NK-92 (cell line): ENCODE data around the gene LRCH1.
"Not testable (repeated sequence)": the region's sequence is repeated elsewhere in the genome, so short reads cannot be mapped to it uniquely, and the experiment has no call there.

Source experiments
- DNase-seq: peaks from one replicate; lab custom pipeline; 2025; ENCODE audit not compliant: unreplicated experiment; lab: John Stamatoyannopoulos, UW

The LRCH1 gene

DNA sequence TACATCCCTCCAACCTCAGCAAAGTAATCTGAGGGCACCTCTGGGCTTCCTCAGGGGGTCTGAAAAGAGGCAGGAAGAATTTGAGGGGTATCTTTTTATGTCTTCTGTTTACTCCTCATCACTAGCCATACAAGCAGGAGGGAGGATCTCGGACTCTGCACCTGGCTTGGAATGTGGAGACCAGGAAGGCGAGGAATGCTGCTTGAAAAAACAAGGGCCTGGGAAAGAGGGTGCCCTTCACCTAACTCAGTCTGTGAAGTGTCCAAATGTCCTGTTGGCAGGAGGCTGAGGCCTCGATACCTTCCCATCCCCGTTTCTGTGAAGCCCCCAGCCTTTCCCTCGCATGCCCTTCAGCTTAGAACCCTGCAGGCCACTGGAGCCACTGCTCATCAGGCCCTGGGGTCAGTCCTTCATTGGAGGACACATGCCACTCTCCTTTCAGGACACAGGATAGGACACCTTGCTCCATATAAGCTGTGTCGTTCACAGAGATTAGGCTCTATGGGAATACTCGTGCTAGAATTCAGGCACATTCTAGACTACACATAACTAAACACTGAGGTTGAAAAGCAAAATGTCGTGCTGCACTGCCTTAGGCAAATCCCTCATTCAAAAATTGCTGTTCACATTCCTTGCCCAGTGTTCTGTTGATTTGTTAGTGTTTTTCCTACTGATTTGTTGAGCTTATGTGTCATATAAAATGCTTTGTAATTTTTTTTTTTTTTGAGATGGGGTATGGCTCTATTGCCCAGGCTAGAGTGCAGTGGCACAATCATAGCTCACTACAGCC is 194.3 kb downstream of the LRCH1 start:
- no peak for DNase-seq

DNA sequence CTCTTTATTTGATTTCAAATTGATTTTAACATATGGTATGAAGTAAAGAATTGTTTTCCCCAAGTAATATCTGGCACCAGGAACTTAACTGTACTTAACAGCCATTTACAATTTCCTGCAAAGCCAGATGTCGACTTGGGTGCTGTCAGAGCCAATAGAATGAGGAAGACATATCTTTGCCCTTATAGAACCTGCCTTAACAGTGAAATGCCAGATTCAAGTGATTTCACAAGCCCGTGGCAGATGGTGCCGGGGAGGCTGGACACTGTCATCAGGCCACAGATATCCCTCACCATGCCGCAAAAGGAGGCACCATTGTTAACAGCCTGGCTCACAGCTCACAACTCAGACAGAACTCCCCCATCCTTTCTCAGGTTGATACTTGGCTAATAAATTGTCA is 195.3 kb downstream of the LRCH1 start:
- DNase-seq = no peak

DNA sequence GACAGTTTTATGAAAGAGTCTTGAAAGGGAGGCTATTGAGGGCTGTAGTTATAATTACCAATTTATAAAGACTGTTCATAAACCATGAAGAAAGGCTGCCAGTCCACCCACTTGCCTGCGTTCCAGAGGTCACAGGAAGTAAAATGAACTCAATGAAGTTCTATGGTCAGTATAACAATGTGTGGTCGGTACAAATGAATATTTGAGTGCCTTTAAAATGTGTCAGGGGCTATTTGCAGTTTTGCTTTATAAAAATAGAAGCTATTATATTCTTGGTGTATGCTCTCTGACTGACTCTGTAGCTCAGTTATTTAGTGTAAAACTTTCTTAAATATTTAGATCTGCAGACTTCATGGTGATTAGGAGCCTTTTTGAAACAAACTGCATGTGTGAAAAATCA is 197.0 kb downstream of the LRCH1 start:
- no peak for DNase-seq

DNA sequence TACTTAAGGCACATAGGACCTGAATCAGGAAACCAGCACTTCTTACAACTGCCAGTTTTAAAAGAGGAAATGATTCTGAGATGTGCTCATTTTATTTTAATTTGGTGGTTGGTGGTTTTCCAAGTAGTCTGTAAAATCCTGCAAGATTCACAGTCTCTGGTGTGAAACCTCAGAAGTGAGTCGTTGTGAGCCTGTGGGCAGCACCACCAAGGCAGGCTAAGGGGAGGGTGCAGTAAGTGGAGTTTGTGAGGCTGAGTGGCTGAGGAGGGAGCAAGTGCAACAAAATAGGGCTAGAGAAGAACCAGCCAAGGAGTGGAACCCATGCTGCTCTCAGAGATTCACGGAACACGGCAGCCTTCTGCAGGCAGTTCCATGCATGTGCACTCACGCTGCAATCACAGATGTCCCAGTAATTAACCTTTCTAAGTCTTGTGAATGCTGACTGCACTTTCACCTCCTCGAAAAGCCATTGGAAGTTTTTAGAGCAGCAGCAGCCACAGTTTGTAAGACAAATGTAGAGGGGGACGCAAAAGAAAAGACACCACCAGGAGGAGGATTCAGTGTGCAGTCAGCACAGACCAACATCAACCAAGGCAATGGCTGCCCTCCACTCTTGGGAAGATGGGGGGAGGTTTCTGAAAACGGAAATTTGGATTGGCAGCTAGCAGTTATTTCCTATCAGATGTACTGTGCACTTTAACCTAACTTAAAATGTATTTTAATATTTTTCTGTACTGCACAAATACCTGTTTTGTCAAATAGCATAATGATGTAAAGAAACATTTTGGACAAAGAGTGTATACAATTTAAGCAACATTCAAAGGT is 199.1 kb downstream of the LRCH1 start:
- peak; percentile 24 for DNase-seq

DNA sequence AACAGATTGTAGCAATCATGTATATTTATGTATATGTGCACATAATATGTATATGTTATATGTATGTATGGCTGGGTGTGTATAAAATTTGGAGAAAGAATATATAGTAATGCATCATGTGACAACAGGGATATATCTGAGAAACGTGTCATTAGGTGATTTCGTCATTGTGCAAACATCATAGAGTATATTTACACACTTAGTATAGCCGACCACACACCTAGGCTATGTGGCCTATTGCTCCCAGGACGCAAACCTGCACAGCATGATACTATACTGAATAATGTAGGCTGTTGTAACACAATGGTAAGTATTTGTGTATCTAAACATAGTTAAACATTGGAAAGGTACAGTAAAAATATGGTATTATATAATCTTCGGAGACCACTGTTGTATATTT is 200.2 kb downstream of the LRCH1 start:
- DNase-seq = no peak

DNA sequence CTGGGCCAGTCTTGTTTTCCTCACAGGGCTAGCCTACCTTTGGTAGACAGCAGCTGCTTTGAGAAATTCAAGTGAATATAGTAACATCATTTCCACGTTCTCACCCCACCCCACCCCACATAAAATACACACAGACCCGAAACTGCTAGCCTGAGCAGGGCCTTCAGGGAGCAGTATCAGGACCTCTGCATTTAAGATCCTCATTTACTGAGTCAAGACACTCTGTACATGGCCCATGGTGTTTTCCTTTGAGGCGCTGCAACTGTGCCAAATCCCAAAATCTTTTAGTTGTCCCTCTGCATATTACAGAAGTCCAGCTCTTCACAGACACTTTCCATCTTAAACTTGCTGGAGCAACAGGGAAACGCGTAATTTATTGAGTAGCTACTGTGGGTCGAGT is 200.9 kb downstream of the LRCH1 start:
- no peak for DNase-seq

DNA sequence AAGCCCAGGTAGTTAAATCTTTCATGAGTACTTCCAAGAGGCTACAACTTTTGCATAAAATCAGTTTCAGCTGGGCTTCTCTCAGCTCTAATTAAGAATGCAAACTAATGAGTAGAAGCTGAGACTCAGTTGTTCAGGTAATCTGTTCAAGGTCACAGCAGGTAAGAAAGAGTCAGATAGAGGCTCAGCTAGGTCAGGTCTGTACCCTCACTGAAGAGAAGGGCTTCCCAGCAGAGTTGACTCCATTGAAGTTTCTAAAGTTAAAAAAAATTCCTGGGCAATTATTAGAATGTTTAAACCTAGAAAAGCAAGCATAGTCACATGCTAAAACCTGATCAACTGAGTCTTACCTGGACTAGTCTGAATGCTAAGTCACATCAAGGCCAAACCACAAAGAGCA is 201.8 kb downstream of the LRCH1 start:
- DNase-seq = no peak

DNA sequence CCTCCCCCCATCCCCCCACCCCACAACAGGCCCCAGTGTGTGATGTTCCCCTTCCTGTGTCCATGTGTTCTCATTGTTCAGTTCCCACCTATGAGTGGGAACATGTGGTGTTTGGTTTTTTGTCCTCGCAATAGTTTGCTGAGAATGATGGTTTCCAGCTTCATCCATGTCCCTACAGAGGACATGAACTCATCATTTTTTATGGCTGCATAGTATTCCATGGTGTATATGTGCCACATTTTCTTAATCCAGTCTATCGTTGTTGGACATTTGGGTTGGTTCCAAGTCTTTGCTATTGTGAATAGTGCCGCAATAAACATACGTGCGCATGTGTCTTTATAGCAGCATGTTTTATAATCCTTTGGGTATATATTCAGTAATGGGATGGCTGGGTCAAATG is 202.5 kb downstream of the LRCH1 start:
- not testable (repeated sequence) for DNase-seq

DNA sequence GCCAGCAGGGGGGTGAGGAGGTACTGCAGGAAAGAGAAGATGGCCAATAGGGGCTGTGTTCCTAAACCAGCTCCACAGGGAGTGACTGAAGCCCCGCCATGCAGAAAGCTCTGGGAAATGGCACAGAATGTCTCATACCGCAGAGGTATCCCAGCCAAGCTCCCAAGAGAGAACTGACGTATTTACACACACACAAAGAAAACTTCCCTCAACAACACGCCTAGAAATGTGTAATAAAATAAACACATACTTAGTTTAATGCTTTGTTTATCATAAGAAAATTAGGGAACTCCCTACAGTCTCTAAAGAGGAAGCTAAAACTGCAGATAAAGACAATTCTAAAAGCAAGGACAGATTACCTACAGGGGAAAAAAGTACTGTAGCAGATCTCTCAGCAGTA is 204.0 kb downstream of the LRCH1 start:
- DNase-seq = no peak

DNA sequence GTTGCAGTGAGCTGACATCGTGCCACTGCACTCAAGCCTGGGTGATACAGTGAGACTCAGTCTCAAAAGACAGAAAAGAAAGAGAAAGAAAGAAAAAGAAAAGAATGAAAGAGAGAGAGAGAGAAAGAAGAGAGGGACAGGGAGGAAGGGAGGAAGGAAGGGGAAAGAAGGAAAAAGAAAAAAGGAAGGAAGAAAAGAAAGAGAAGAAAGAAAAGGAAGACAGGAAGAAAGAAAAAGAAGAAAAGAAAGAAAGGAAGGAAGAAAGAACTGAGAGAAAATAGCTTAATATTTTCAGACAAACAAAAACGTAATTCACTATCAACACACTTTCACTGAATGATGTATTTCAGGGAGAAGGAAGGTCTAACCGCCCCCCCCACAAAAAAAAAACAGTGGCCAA is 204.7 kb downstream of the LRCH1 start:
- DNase-seq = no peak

DNA sequence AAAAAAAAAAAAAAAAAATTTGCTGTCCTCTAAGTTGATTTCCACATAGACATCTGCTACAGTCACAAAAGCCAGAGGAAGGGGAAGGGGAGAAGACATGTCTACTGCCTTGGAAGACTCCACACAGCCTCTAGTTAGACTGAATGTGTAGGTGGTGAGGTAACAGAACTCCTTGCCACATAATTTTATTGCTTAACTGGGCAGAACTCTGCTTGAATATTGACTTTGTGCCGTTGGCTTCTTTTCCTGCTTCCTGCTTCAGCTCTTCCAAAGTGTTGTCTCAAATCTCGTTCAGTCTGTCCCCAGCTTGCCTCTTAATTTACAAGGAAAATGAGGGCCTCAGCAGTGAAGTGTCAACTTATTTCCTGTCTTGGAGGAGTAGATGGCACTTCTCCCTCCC is 206.9 kb downstream of the LRCH1 start:
- no peak for DNase-seq

DNA sequence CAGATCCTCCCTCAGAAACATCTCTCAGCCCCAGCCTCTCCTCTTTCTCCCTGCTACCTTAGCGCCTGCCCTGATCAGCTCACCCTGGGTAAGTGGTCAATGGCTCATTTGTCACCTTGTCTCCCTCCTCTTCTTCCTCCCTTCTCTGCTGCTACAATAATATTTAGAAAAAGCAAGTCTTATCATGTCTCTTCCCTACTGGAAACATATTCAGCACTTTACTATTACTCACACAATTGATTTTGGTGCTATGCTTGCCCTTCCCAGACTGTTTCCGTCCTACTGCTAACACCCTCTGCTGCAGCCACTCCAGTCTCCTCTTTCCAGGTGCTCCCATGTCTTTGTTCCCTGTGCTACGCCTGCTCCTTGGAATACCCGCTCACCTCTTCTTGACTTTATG is 208.2 kb downstream of the LRCH1 start:
- DNase-seq = no peak

DNA sequence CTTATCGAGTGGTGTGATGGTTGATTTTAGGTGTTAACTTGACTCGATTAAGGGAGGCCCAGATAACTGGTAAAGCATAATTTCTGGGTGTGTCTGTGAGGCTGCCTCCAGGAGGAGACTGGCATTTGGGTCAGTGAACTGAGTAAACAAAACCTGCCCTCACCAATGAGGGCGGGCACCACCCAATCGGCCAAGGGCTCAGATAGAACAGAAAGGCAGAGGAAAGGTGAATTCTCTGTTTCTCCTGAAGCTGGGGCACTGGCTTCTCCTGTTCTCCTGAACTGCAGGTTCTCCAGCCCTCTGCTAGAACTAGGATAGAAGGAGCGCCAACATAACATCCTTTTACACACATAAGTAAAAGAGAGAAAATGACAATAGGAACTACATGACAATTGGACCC is 208.9 kb downstream of the LRCH1 start:
- DNase-seq = no peak

DNA sequence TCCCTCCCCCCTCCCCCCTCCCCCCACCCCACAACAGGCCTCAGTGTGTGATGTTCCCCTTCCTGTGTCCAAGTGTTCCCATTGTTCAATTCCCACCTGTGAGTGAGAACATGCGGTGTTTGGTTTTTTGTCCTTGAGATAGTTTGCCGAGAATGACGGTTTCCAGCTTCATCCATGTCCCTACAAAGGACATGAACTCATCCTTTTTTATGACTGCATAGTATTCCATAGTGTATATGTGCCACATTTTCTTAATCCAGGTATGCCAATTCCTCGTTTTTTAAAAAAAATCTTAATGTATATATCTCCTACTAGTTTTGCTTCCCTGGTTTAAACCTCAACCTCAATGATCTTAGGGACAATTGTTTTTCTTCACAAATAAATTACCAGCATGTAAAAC is 217.0 kb downstream of the LRCH1 start:
- DNase-seq = not testable (repeated sequence)

DNA sequence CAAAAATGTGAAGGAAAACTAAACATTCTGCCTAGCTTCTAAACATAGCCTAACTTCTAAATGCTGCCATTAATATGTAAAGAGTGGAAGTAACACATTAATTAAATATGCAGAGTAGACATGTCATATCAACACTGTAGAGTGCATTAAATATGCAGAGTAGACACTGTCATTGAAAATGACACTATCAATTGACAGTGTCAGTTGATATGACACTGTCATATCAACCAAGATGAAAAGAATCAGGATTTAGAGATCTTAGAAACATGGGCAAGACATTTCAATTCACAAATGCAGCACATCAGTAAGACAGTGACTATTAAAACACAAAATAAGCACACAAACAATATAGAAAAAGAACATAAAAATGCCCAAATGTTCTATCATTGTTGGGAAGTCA is 218.7 kb downstream of the LRCH1 start:
- DNase-seq = no peak

DNA sequence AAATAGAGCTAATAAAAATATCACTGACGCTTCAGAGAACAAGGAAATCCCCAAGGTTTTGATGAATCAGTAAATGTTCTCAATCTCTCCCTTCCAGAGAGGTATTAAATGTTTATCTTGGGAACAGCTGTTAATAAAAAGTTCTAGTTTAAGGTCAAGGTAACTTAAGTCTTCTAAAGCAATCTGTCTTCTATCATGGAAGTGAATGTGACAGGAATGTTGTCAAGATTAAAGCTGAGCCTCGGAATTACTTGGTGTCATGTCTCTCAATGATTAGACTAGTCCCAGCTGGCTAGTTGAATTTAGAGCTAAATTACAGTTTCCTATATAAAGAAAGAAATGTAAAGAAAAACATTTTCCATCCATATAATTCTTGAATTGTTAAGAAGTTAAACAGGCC is 220.6 kb downstream of the LRCH1 start:
- DNase-seq = no peak

DNA sequence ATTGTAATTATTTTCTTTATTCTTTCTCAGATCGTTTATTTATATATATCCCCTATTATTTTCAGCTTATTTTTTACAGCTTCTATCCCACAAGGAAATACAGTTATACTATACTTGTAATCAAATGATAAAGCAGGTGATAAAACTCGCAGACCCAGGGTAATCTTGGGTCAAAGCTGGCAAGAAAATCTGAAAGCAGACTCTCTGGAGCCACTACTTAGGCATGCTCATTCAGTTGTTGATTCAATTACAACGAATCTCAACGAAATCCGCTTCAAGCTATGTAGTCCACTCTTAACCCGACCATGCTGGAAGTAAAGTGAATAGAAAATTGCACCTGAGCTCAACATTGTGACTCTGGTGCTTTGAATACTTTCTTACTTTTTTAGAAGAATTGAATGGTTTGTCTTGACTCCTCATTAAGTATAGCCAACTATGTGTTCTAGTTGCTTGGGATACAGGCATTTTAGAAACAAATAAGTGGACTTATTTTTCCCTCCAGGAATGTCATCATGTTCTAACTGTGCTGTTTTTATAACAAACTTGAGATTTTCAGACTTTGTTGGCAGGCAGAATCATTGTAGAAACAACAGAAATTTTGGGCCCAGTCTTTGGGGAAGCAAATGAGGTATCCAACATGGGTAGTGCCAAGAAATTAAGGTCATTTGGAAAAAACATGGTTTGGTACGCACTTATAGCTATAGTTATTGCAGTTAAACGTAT is 222.6 kb downstream of the LRCH1 start:
- DNase-seq = no peak

DNA sequence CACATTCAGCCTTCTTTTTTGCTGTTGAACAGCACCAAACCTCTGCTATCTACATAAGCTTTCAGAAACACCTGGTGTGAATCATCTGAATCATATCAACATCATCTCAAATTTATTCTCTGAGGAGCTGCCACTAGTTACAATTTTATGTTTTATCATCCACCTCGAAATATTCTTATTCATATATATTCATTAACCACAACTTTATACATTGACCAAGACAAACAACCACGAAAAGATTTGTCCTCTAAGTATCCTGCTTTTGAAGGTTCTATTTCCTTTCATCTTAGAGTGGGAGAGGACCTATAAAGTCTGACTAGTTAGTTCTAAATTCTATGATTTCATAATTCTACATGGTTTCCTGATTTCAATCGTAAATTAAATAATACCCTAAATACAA is 225.1 kb downstream of the LRCH1 start:
- DNase-seq = no peak

DNA sequence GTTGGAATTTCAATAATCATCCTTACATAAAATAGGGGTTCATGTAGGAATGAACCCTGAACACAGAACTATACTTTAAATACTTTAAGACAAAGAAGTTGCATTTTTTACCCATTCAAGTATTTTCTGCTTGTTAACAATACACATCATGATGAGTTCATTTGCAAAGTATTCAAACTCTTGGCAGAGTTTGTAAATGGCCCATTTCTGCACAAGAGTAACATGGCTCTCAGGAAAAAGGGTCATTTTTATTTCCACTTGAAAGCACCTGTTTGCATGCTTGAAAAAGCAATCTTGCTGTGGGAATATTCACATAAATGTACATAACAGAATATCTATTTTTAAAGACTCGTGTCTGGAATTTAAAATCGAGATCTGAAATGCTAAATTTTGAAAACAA is 225.9 kb downstream of the LRCH1 start:
- DNase-seq = no peak

DNA sequence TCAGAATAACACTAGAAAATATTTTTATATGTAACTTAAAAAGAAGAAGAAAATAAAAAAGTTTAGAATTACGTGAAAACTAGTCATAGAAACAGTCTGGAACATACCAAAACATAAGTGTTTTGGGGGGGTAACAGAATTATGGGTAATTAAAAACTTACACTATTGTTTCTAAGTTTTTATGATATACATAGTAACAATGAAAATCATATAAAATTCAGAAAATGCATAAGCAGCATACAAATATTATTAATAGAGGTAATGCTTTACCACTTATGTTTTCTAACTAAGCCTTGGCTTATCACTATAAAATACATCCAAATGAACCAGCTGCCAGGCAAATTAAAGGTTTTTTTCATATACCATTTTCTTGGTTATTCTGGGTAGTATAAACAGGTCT is 229.1 kb downstream of the LRCH1 start:
- no peak for DNase-seq

DNA sequence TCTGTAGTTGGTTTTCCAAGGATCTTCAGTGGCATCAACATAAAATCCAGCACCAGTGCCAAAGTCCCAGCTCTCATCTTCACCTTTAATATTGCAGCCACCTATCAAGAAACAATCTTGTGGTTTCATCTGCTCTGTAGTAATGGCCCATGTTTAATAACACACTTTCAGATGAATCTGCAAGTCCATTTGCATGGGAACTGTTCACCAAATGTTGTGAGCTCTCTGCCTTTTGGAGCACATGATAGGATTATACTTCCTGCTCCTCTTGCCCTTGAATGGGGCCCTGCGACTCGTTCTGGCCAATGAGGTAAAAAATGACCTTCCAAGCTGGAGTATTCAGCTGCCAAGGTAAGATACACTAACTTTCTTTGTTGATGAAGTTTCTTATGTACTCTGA is 229.7 kb downstream of the LRCH1 start:
- no peak for DNase-seq

DNA sequence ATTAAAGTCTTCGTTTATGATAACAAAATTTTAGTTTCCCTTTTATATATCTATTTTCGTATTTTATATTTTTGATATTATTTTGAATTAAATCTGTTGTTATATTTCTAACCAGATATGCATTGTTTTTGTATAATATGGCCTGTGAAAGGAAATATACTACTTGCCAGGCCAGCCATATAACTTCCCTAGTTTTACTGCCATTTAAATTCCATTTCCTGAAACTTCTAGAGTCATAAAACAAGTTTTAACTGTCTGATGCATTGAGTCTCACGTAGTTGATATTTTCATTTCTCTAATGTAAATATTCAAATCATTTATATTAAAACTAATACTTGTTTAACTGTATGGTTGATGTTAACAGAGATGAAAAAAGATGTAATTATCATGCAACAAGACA is 230.5 kb downstream of the LRCH1 start:
- no peak for DNase-seq
